ACC112 (cell line): ENCODE measurements around the gene HOXD11.

Source experiments
- H2AFZ ChIP-seq: fragments of 200-600 bp; sonication (generic); one replicate; pipeline ENCODE4 v1.6.0; 2017; ENCODE audit warnings: antibody characterized with exemption, low read length; ENCODE audit not compliant: unreplicated experiment
- H3K27ac ChIP-seq: fragments of 200-600 bp; sonication (generic); 2 replicates; pipeline ENCODE4 v1.5.1; 2014; ENCODE audit warnings: low read depth, mild to moderate bottlenecking, antibody characterized with exemption, low read length, moderate library complexity
- H3K27me3 ChIP-seq: fragments of 200-600 bp; sonication (generic); 2 replicates; pipeline ENCODE4 v1.6.1; 2014; ENCODE audit warnings: mild to moderate bottlenecking, antibody characterized with exemption, low read length, moderate library complexity, mixed read lengths; ENCODE audit not compliant: insufficient read depth
- H3K36me3 ChIP-seq: fragments of 200-600 bp; sonication (generic); 2 replicates; pipeline ENCODE4 v1.6.1; 2016; ENCODE audit warnings: mild to moderate bottlenecking, antibody characterized with exemption, low read length, moderate library complexity, mixed read lengths; ENCODE audit not compliant: insufficient read depth
- H3K4me1 ChIP-seq: fragments of 200-600 bp; sonication (generic); one replicate; pipeline ENCODE4 v1.6.1; 2016; ENCODE audit warnings: low read length, mixed read lengths; ENCODE audit not compliant: insufficient read depth, unreplicated experiment, control insufficient read depth
- H3K4me3 ChIP-seq: fragments of 200-600 bp; sonication (generic); 2 replicates; pipeline ENCODE4 v1.5.1; 2014; ENCODE audit warnings: mild to moderate bottlenecking, low read depth, low read length
- H3K79me2 ChIP-seq: fragments of 200-600 bp; sonication (generic); one replicate; pipeline ENCODE4 v1.6.0; 2016; ENCODE audit warnings: low read length; ENCODE audit not compliant: control insufficient read depth, unreplicated experiment, insufficient read depth

The HOXD11 gene

DNA sequence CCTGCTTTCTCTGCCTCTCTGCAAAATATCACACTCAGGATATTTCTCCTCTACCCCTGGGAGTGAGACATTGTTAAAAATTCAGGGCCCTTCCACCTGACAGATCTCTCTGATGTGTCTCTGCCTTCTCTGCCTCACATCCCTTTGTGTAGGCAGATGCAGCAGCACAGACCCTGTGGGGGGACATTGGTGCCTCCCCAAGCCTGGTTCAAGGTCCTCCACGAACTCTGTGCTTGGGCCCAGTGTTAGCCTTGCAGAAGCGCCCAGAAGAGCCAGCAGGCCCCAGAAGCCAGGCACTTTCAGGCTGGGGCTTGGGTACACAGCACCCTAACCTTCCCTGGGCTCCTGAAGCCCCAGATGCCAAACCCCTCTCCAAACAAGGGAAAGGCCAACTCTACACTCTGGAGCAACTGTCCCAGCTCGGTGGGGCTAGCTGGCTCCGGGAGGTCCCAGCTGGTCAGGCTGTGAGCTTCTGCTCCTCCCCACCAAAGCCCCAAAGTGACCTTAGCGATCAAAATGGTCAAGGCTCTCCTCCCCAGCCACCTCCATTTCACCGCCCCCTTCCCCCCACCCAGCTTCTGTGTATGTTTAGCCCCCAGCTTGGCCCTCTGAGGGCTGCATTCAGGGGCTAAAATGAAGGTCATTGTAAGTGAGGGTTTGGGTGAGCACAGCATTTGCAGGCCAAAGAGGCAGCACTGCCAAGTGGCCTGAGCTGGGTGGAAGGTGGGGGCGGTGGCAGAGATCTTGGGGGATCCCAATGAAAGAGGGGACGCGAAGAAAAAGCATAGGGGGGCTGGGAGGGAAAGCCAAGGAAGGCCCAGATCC lies 18.1 kb downstream of the HOXD11 start:
- no peaks in the 10 kb centered on the region for H3K79me2 ChIP-seq
- peaks cover 8% of the 10 kb centered on the region for H3K4me1 ChIP-seq
- peaks cover 21% of the 10 kb centered on the region for H3K27me3 ChIP-seq

DNA sequence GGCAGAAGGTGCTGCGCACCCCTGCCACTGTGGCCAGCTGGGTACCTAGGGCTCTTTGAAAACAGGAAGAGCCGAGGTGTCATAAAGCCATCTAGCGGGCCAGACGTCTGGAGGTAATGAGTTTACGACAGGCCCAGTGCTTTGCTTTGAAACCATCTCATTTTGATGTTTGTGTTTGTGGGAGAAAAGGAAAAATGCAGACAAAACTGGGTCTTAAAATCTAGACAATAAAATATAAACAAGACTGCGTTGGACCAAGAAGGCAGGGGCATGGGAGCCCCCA lies 18.6 kb downstream of the HOXD11 start:
- Histone ChIP-seq H3K27me3 (peaks cover 16% of the 10 kb centered on the region), H3K27ac (no peak overlapping the region), H3K4me3 (no peak overlapping the region), H3K4me1 (peaks cover 8% of the 10 kb centered on the region), H3K79me2 (no peaks in the 10 kb centered on the region), H3K36me3 (no peaks in the 10 kb centered on the region), H2AFZ (no peak overlapping the region)

More for the DNA sequence above, 18.1 kb downstream of the HOXD11 start:
- H2AFZ ChIP-seq = no peak overlapping the region
- no peak overlapping the region for H3K27ac ChIP-seq
- no peak overlapping the region for H3K4me3 ChIP-seq
- H3K36me3 ChIP-seq = no peaks in the 10 kb centered on the region

DNA sequence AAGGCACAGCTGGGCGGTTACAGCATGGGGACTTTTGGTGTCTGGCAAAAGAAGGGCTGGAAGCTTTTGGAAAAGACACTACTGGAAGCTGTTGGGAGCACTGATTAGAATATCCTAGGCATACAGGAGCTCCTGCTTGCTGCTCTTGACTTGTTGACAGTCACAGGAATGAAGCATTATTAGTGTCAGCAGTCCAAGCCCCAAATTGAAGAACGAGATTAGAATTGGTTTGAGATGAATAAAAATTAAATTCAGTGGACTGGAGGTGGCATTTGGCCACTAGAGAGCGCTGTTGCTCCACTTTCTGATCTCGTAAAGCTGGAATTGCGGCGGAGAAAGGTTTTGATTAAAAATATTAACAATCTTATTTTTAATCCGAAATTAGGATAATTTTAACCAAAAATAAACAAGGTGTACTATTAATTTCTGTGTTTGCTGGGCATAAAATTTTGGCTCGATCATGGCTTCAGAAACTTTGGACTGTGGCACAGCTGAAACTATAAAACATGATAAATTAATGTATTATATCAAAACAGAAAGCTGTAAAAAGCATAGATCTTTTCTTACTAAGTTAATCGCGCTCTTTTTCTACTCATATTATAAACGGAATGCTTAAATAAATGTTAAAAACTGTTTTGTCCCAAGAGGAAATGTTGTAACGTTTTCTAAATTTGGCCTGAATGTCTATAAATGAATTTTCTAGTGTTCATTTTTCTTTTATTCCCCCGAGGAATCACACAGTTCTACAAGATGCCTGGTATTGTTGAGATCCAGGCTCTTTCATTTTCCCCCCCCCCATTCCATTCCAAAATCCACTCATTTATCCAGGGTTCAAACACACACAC lies 20.1 kb downstream of the HOXD11 start:
- peak overlapping the region; percentile 91 for H2AFZ ChIP-seq

DNA sequence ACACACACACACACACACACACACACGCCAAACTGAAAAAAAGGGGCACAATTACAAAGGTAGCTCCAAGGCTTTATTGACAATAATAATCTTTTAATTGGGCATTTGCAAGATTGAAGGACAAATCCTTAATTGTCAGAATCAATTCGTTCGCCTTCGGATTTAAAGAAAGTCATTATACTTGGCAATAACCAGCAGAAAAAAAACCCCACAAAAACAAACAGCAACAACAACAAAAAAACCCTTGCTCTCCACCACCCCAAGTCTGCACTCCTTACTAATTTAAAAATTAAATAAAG lies 20.6 kb downstream of the HOXD11 start:
- peaks cover 13% of the 10 kb centered on the region for H3K4me1 ChIP-seq
- peaks cover 14% of the 10 kb centered on the region for H3K79me2 ChIP-seq
- no peaks in the 10 kb centered on the region for H3K27me3 ChIP-seq
- no peak overlapping the region for H2AFZ ChIP-seq
- H3K27ac ChIP-seq = 0 out of 2 replicates have a peak overlapping the region, but pooled peaks have one; percentile 74
- peaks cover 4% of the 10 kb centered on the region; the same call in 1 of the 2 replicates for H3K36me3 ChIP-seq
- H3K4me3 ChIP-seq = peak overlapping the region; percentile 79

More for the DNA sequence above, 20.1 kb downstream of the HOXD11 start:
- H3K4me3 ChIP-seq = peak overlapping the region; percentile 79
- H3K4me1 ChIP-seq = peaks cover 13% of the 10 kb centered on the region
- peaks cover 2% of the 10 kb centered on the region; the same call in 1 of the 2 replicates for H3K36me3 ChIP-seq
- H3K27ac ChIP-seq = no peak overlapping the region
- peaks cover 10% of the 10 kb centered on the region for H3K79me2 ChIP-seq
- peaks cover 1% of the 10 kb centered on the region for H3K27me3 ChIP-seq

DNA sequence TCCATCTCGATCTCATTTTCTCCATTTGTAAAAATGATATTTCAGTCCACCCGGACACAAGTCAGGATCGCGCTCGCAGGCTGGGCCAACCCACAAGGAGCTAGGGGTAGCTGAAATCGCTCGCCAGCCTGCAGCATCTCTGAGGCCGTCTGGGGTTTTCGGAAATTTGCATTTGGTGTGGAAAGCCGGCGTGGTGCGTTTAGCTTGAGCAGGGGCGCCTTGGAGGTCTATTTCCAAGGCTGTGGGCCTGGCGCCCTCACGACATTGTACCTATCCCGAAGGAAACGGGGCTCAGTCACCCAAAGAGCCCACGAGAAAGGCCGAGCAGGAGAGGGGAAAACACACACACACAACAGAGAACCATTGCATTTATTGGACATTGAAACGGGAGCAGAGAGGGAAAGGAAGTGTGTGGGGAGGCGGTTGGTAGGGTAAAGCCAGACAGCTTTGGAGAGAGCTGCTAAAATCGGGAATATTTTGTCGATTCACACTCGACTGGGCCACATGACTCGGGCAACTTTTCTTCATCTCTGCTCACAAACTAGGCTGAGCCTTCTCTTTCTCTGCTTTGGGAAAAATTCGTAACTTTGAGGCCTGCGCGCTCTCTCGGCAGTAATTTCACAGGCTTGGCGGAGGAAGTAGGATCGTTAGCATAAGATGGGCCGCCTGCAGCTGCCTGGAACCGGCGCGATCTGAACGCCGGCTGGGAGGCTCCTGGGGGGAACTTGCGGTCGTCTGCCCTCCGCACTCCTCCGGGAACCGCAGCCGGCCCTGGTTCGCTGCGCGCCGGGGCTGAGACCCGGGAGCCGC lies 21.3 kb downstream of the HOXD11 start:
- Histone ChIP-seq H3K79me2 (peaks cover 15% of the 10 kb centered on the region), H3K4me1 (peaks cover 13% of the 10 kb centered on the region), H3K27me3 (no peaks in the 10 kb centered on the region), H2AFZ (peak overlapping the region; percentile 89), H3K27ac (peak overlapping the region; percentile 74), H3K36me3 (peaks cover 4% of the 10 kb centered on the region; the same call in 1 of the 2 replicates), H3K4me3 (peak overlapping the region; percentile 79)

DNA sequence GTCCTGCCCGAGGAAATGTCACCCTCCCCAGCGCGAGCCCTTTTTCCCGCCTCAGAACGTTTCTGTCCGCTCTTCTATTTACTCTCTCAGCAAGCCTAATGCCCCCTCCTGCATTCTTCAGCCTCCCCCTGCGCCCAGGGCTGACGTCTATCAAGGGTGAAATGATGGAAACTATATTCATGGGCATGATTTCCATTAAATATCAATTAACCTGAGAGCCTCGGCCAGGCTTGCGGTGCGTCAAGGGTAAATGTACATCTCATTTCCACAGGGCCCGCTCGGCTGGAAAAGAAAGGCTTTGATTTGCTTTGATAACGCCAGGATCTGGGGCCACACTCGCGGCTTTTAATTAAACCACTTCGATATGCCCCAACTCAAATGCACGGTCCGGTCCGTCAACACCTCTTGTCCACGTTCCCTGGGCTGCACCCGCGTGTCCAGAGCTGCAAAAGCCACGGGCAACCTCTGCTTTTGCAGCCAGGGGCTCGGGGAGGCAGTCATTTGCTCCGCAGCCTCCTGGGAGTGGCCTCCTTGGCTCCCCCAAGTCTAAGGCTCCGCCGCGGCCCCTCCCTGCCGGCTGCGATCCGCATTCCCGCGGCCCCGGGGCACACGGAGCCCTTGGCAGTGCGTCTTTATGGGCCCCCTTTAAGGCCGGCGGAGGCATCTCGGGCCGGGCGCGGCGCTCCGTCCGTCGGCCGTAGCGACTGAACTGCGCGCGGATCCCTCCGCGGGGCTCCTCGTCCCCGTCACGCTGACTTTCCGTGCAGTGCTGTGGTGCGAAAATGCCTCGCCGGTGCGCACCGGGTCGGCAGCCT lies 22.1 kb downstream of the HOXD11 start, which contains the start of gene HOXD8:
Gene HOXD8 (plus strand): TSS at position 724 of the 815 bp plus-strand sequence. CDS start 662 bp downstream, outside the sequence.
- Histone ChIP-seq H3K27ac (peak within 1 kb of the TSS; percentile 74), H3K4me1 (peaks cover 15% of the 10 kb centered on the region), H3K79me2 (peaks cover 18% of the 10 kb centered on the region), H3K36me3 (peaks cover 4% of the 10 kb centered on the region; the same call in 1 of the 2 replicates), H3K4me3 (peak within 1 kb of the TSS; percentile 79), H2AFZ (peak within 1 kb of the TSS; percentile 89), H3K27me3 (no peaks in the 10 kb centered on the region)

DNA sequence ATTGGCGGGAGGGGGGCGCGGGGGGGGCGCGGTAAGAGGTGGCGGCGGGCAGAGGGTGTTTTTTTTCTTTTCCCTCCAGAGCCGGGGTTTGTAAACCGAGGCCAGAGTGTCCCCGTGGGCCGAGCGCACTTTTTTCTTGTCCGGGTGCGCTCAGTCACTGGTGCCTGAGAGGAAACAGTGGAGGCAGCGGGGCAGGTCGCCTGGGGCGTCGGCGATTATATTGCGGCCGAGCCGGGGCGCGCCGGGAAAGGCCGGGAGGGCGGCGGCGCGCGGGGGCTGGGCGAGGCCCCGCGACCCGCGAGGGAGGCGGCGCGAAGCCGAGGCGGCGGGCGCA lies 22.7 kb downstream of the HOXD11 start:
- H2AFZ ChIP-seq = peak overlapping the region; percentile 80
- H3K4me3 ChIP-seq = peak overlapping the region; percentile 79
- peaks cover 20% of the 10 kb centered on the region for H3K4me1 ChIP-seq
- peaks cover 4% of the 10 kb centered on the region; the same call in 1 of the 2 replicates for H3K36me3 ChIP-seq
- H3K27me3 ChIP-seq = no peaks in the 10 kb centered on the region
- peak overlapping the region; percentile 74 for H3K27ac ChIP-seq
- H3K79me2 ChIP-seq = peaks cover 23% of the 10 kb centered on the region

DNA sequence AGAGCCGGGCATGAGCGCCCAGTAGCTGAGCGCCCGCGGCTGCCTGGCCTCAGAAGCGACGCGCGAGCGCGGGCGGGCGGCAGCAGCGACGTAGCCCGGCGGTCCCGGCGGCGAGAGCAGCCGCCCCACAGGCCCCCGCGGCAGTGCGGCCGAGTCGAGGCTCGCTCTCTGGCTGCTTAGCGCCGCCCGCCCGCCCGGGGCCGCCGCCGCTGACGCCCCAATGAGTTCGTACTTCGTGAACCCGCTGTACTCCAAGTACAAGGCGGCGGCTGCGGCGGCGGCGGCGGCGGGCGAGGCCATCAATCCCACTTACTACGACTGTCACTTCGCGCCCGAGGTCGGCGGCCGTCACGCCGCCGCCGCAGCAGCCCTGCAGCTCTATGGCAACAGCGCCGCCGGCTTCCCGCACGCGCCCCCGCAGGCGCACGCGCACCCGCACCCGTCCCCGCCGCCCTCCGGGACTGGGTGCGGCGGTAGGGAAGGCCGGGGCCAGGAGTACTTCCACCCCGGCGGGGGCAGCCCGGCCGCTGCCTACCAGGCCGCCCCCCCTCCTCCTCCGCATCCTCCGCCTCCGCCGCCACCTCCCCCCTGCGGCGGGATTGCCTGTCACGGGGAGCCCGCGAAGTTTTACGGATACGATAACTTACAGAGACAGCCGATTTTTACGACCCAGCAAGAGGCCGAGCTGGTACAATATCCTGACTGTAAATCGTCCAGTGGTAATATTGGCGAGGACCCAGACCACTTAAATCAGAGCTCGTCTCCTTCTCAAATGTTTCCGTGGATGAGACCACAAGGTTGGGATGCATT lies 23.3 kb downstream of the HOXD11 start:
- peak overlapping the region; percentile 74 for H3K27ac ChIP-seq
- peak overlapping the region; percentile 80 for H2AFZ ChIP-seq
- H3K4me3 ChIP-seq = peak overlapping the region; percentile 79

More for the DNA sequence above, 23.3 kb downstream of the HOXD11 start:
- no peaks in the 10 kb centered on the region for H3K27me3 ChIP-seq
- peaks cover 27% of the 10 kb centered on the region for H3K79me2 ChIP-seq
- peaks cover 4% of the 10 kb centered on the region; the same call in 1 of the 2 replicates for H3K36me3 ChIP-seq
- peaks cover 26% of the 10 kb centered on the region for H3K4me1 ChIP-seq
